Neuronal stem cell (in vitro differentiated cells): Measurements from ENCODE around the gene DSC2.

Experiments
- DNase-seq: peaks from one replicate; pipeline ENCODE4 v3.0.0-alpha.2; 2013; ENCODE audit warnings: low spot score
- H2AFZ ChIP-seq: one replicate; pipeline ENCODE4 v1.6.1; 2013; ENCODE audit warnings: mild to moderate bottlenecking, low read length, inconsistent platforms
- H2AK5ac ChIP-seq: 2 replicates; pipeline ENCODE4 v1.6.1; 2013; ENCODE audit warnings: low read depth, mild to moderate bottlenecking, inconsistent platforms, low read length, moderate library complexity, mixed read lengths
- H2BK120ac ChIP-seq: 2 replicates; pipeline ENCODE4 v1.6.1; 2013; ENCODE audit warnings: low read depth, mild to moderate bottlenecking, inconsistent platforms, low read length, moderate library complexity, mixed read lengths
- H2BK12ac ChIP-seq: one replicate; pipeline ENCODE4 v1.6.1; 2013; ENCODE audit warnings: low read length, inconsistent platforms
- H2BK15ac ChIP-seq: 2 replicates; pipeline ENCODE4 v1.6.1; 2013; ENCODE audit warnings: mild to moderate bottlenecking, low read length, inconsistent platforms, mixed read lengths
- H2BK5ac ChIP-seq: one replicate; pipeline ENCODE4 v1.6.1; 2013; ENCODE audit warnings: inconsistent platforms, mild to moderate bottlenecking, low read length, moderate library complexity
- H3K14ac ChIP-seq: one replicate; pipeline ENCODE4 v1.6.1; 2013; ENCODE audit warnings: low read length, inconsistent platforms
- H3K18ac ChIP-seq: 2 replicates; pipeline ENCODE4 v1.6.1; 2013; ENCODE audit warnings: low read length, inconsistent platforms
- H3K23ac ChIP-seq: 2 replicates; pipeline ENCODE4 v1.6.1; 2013; ENCODE audit warnings: low read depth, mild to moderate bottlenecking, mixed read lengths, low read length, inconsistent platforms; ENCODE audit not compliant: poor library complexity
- H3K27ac ChIP-seq: replicated peaks from 3 replicates; pipeline ENCODE4 v1.5.1; 2013; ENCODE audit warnings: low read length, inconsistent platforms
- H3K27me3 ChIP-seq, 3 experiments: 2 replicates each; pipeline ENCODE4 v1.6.1; 2013; ENCODE audit warnings: low read length in 3 of 3, mild to moderate bottlenecking in 2 of 3, inconsistent platforms in 1 of 3, low read depth in 1 of 3, mixed read lengths in 1 of 3, moderate library complexity in 1 of 3; ENCODE audit not compliant: control insufficient read depth in 3 of 3, insufficient read depth in 3 of 3
- H3K36me3 ChIP-seq, 2 donors: replicated peaks in 1 of 2; 2 replicates each; pipeline ENCODE4 v1.6.1; 2013; ENCODE audit warnings: low read length in 2 of 2; ENCODE audit not compliant: control insufficient read depth in 2 of 2, insufficient read depth in 2 of 2
- H3K4ac ChIP-seq: 2 replicates; pipeline ENCODE4 v1.6.1; 2013; ENCODE audit warnings: inconsistent platforms, mild to moderate bottlenecking, low read length, moderate library complexity
- H3K4me1 ChIP-seq, 2 donors: 1 replicate in 1 of 2; 2 replicates in 1 of 2; pipeline ENCODE4 v1.6.1; 2013; ENCODE audit warnings: low read length in 2 of 2, low read depth in 1 of 2; ENCODE audit not compliant: control insufficient read depth in 2 of 2, insufficient read depth in 1 of 2
- H3K4me2 ChIP-seq: one replicate; pipeline ENCODE4 v1.6.1; 2013; ENCODE audit warnings: mild to moderate bottlenecking, low read length, inconsistent platforms; ENCODE audit not compliant: insufficient read depth, poor library complexity, severe bottlenecking
- H3K4me3 ChIP-seq, 2 donors: 2 replicates each; pipeline ENCODE4 v1.5.1; 2013; ENCODE audit warnings: low read length in 2 of 2, mild to moderate bottlenecking in 2 of 2, inconsistent platforms in 1 of 2, moderate library complexity in 1 of 2
- H3K79me1 ChIP-seq: one replicate; pipeline ENCODE4 v1.6.1; 2013; ENCODE audit warnings: low read depth, mild to moderate bottlenecking, inconsistent platforms, low read length, moderate library complexity
- H3K9ac ChIP-seq: one replicate; pipeline ENCODE4 v1.6.1; 2013; ENCODE audit warnings: mild to moderate bottlenecking, low read depth, low read length, inconsistent platforms; ENCODE audit not compliant: poor library complexity
- H3K9me3 ChIP-seq, 2 donors: replicated peaks in 1 of 2; 2 replicates each; pipeline versions ENCODE3 to v1.6.1; 2013; ENCODE audit warnings: low read length in 2 of 2, mild to moderate bottlenecking in 2 of 2, inconsistent platforms in 1 of 2, low read depth in 1 of 2, mixed read lengths in 1 of 2, moderate library complexity in 1 of 2; ENCODE audit not compliant: control insufficient read depth in 2 of 2, insufficient read depth in 1 of 2
- H4K8ac ChIP-seq: one replicate; pipeline ENCODE4 v1.6.1; 2013; ENCODE audit warnings: low read depth, mild to moderate bottlenecking, inconsistent platforms, low read length, moderate library complexity
- H4K91ac ChIP-seq: one replicate; pipeline ENCODE4 v1.6.1; 2013; ENCODE audit warnings: low read length, low read depth, mild to moderate bottlenecking, inconsistent platforms; ENCODE audit not compliant: poor library complexity
- WGBS, 2 donors: extraction: QIAGEN DNeasy Blood & Tissue Kit; methylation state at CpG; one replicate each; pipeline ENCODE4 v1.1.7; 2013; ENCODE audit warnings: missing lambda C conversion rate in 2 of 2, mixed read lengths in 1 of 2; ENCODE audit not compliant: insufficient read length in 2 of 2, insufficient replicate concordance in 1 of 2; ENCODE audit errors: extremely low coverage in 2 of 2; 5-methylcytosine and 5-hydroxymethylcytosine counted together

DSC2 gene

DNA sequence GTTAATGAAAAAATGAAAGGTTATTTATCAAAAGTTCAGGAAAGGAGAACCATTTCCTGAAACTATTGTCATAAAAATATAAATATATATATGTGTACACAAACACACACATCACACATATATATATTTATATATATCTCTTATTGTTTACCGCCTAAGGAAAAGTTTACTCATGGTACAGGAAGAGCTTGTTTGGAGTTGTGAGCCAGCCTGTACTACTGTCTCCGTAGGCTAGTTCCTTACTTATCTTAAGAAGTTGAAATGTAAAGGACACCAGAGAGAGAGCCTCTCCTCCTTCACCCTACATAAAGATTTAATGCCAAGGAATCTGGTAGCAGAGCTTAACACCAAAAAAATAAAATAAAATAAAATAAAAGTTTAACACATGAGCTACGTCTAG is 40.8 kb upstream of the DSC2 start:
- H2AK5ac ChIP-seq: no peak overlapping the region
- no peak overlapping the region for H4K8ac ChIP-seq
- H3K9ac ChIP-seq: no peak overlapping the region
- H2AFZ ChIP-seq: no peak overlapping the region
- H3K23ac ChIP-seq: no peak overlapping the region
- no peak for DNase-seq
- no peak overlapping the region for H4K91ac ChIP-seq
- no peak overlapping the region for H3K4me3 ChIP-seq
- WGBS, 2 donors: no CpG with 5 or more reads among the region's 3 CpGs
- no peak overlapping the region for H3K18ac ChIP-seq
- H2BK120ac ChIP-seq: no peak overlapping the region
- no peaks in the 10 kb centered on the region for H3K36me3 ChIP-seq
- no peak overlapping the region for H2BK12ac ChIP-seq
- no peak overlapping the region for H3K14ac ChIP-seq
- H3K9me3 ChIP-seq: no peaks in the 10 kb centered on the region
- H3K27me3 ChIP-seq: no peaks in the 10 kb centered on the region
- H3K4me1 ChIP-seq: no peaks in the 10 kb centered on the region
- H3K4ac ChIP-seq: no peak overlapping the region
- H3K4me2 ChIP-seq: no peak overlapping the region
- no peak overlapping the region for H3K27ac ChIP-seq
- H3K79me1 ChIP-seq: no peaks in the 10 kb centered on the region
- no peak overlapping the region for H2BK5ac ChIP-seq
- H2BK15ac ChIP-seq: no peak overlapping the region

DNA sequence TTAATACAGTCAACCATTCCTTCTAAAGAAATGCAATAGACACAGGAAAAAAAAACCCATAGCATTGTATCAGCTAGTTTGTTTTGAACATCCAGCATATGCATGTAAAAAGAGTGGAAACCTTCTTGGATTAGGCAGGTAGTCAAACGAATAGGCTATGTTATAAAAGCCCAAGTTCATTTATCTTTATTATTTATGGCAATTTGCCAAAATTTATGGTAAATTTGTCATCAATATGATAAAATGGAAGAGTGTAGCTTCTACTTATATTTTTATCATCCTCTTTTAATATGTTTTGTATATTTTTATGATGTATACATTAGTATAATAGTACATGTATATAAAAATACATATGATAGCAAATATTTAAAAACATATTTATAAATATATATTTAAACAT is 36.5 kb upstream of the DSC2 start:
- no peak overlapping the region for H3K9ac ChIP-seq

DNA sequence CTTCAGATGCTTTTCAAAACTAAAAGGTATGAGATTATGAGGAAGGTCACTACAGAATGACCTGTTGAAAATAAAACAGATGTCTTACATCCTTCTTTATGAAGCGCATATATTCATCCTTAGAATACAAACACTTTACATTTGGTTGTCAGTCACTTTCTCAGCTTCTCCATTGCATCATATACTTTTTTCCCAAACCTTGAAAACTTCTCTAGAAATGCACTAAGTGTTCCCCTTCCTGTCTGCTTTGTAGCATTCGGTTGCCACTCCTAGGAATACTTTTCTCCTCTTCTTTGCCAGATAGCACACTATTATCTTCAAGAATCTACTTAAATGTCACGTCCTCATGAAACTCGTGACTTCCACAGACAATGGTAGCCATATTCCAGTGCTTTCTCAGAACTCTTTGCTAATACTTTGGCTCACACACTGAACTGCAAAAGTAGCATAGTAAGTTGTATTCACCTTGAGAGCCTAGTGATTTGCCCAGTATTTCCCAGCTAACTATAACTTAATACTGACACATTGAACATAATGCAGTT is 32.8 kb upstream of the DSC2 start:
- Histone ChIP-seq H3K9ac (no peak overlapping the region), H3K4ac (no peak overlapping the region), H2BK5ac (no peak overlapping the region), H2BK15ac (no peak overlapping the region), H4K8ac (no peak overlapping the region), H3K18ac (no peak overlapping the region), H3K27me3 (no peaks in the 10 kb centered on the region), H3K27ac (no peak overlapping the region), H4K91ac (no peak overlapping the region), H3K79me1 (no peaks in the 10 kb centered on the region), H3K4me3 (no peak overlapping the region), H2AK5ac (no peak overlapping the region), H3K4me2 (no peak overlapping the region), H3K14ac (no peak overlapping the region), H2BK12ac (no peak overlapping the region), H2AFZ (peak overlapping the region; percentile 64), H3K9me3 (no peaks in the 10 kb centered on the region), H3K23ac (no peak overlapping the region), H3K36me3 (no peaks in the 10 kb centered on the region), H2BK120ac (no peak overlapping the region), H3K4me1 (no peaks in the 10 kb centered on the region)
- DNase-seq: no peak
- WGBS, 2 donors: no CpG with 5 or more reads among the region's 4 CpGs

More for the DNA sequence above, 36.5 kb upstream of the DSC2 start:
- no peak overlapping the region for H3K27ac ChIP-seq
- H2AK5ac ChIP-seq: no peak overlapping the region
- no peak overlapping the region for H3K4ac ChIP-seq
- no peaks in the 10 kb centered on the region for H3K79me1 ChIP-seq
- H3K9me3 ChIP-seq: no peaks in the 10 kb centered on the region
- H2BK15ac ChIP-seq: no peak overlapping the region
- H3K4me3 ChIP-seq: no peak overlapping the region
- no peaks in the 10 kb centered on the region for H3K27me3 ChIP-seq
- no peak overlapping the region for H2BK120ac ChIP-seq
- H3K4me1 ChIP-seq: no peaks in the 10 kb centered on the region
- H2AFZ ChIP-seq: no peak overlapping the region
- H3K18ac ChIP-seq: no peak overlapping the region
- H3K23ac ChIP-seq: no peak overlapping the region
- H4K8ac ChIP-seq: no peak overlapping the region
- WGBS, 2 donors: no CpG with 5 or more reads among the region's 1 CpG
- H2BK12ac ChIP-seq: no peak overlapping the region
- H3K4me2 ChIP-seq: no peak overlapping the region
- no peak overlapping the region for H2BK5ac ChIP-seq
- no peak overlapping the region for H3K14ac ChIP-seq
- no peak overlapping the region for H4K91ac ChIP-seq
- no peak for DNase-seq
- H3K36me3 ChIP-seq: no peaks in the 10 kb centered on the region

DNA sequence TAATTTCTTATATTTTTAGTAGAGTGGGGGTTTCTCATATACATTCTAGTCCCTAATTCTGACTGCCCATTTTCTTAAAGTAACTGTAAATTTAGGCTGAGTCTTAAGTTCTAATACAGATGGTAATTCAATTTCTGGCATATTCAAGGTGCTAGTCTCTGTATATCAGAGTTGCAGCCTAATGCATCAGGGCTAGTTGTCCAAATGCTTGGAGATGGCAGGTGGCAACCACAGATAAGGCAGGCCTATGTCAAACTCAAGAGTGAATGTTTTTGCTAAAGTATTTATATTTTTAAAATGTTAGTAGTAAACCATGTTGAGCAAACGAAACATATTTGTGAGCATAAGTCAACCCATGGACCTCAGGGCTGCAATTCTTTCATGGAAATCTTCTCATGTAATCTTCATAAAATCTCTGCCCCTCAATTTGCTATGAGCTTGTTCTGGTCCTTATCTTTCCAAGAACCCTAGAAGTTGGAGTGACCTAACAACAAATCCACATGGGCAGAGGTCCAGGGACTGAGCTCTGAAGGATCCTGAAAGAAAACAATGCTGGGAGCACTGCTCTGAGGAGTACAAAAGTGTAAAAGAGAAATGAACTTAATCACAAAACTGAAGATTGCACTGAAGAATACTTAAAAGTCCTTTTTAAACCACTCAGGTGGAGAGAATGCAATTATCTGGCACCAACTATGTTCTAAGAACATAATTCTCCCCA is 27.3 kb upstream of the DSC2 start:
- Histone ChIP-seq H3K23ac (no peak overlapping the region), H2BK15ac (no peak overlapping the region), H3K4me1 (no peaks in the 10 kb centered on the region), H2AK5ac (no peak overlapping the region), H3K18ac (no peak overlapping the region), H3K27ac (no peak overlapping the region), H3K27me3 (no peaks in the 10 kb centered on the region), H2BK5ac (no peak overlapping the region), H3K9me3 (no peaks in the 10 kb centered on the region), H3K14ac (no peak overlapping the region), H2BK120ac (no peak overlapping the region), H3K9ac (no peak overlapping the region), H4K91ac (no peak overlapping the region), H3K4ac (no peak overlapping the region), H3K79me1 (no peaks in the 10 kb centered on the region), H4K8ac (no peak overlapping the region), H3K4me3 (no peak overlapping the region), H2BK12ac (no peak overlapping the region), H2AFZ (no peak overlapping the region), H3K4me2 (no peak overlapping the region), H3K36me3 (no peaks in the 10 kb centered on the region)
- WGBS, 2 donors: no CpG with 5 or more reads among the region's 1 CpG
- no peak for DNase-seq
